ENCODE results near the gene ITPKC.

Gene ITPKC

DNA sequence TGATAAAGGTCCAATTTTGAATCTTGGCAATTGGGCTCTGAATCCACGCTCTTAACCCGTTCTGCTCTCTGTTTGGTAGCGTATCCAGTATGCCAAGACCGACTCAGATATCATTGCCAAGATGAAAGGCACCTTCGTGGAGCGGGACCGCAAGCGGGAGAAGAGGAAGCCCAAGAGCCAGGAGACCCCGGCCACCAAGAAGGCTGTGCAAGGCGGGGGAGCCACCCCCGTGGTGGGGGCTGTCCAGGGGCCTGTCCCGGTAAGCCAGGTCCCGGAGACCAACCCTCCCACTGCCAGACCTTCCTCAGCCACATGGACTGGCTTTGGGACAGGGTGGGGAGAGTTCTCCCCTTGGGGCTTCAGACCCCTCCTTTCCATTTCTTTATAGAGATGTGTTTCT, 42.4 kb downstream of the ITPKC start:
- Histone ChIP-seq H3K27me3 (ENCODE audit: insufficient read depth, low read length, poor library complexity, severe bottlenecking) (no peaks in the 10 kb centered on the region), H3K4me3 (ENCODE audit: low read length, poor library complexity, severe bottlenecking) (no peak overlapping the region), H2AFZ (ENCODE audit: low read length) (no peak overlapping the region), H3K9me3 (ENCODE audit: insufficient read depth, low read depth, low read length) (no peaks in the 10 kb centered on the region), H4K20me1 (ENCODE audit: insufficient read depth, low read length, poor library complexity, severe bottlenecking) (peaks cover 50% of the 10 kb centered on the region), H3K9me2 (replicated peaks; ENCODE audit: low read depth, low read length) (no peaks in the 10 kb centered on the region), H3K4me2 (ENCODE audit: low read depth, low read length, poor library complexity, severe bottlenecking) (no peak overlapping the region), H3K9ac (ENCODE audit: low read depth, low read length, poor library complexity, severe bottlenecking) (no peak overlapping the region), H3K79me2 (ENCODE audit: insufficient read depth, low read length) (peaks cover 77% of the 10 kb centered on the region), H3K4me1 (ENCODE audit: insufficient read depth, low read length, poor library complexity, severe bottlenecking) (peaks cover 29% of the 10 kb centered on the region), H3F3A (ENCODE audit: low read depth) (no peaks in the 10 kb centered on the region), H3K36me3 (ENCODE audit: insufficient read depth, low read length) (peaks cover 75% of the 10 kb centered on the region; the same call in 1 of the 2 replicates)
- no peak for TF ChIP-seq EZH2phosphoT487 (IDR thresholded peaks at IDR 0.05; ENCODE audit: borderline replicate concordance)
- TF ChIP-seq, protein P1, sequence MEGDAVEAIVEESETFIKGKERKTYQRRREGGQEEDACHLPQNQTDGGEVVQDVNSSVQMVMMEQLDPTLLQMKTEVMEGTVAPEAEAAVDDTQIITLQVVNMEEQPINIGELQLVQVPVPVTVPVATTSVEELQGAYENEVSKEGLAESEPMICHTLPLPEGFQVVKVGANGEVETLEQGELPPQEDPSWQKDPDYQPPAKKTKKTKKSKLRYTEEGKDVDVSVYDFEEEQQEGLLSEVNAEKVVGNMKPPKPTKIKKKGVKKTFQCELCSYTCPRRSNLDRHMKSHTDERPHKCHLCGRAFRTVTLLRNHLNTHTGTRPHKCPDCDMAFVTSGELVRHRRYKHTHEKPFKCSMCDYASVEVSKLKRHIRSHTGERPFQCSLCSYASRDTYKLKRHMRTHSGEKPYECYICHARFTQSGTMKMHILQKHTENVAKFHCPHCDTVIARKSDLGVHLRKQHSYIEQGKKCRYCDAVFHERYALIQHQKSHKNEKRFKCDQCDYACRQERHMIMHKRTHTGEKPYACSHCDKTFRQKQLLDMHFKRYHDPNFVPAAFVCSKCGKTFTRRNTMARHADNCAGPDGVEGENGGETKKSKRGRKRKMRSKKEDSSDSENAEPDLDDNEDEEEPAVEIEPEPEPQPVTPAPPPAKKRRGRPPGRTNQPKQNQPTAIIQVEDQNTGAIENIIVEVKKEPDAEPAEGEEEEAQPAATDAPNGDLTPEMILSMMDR (conservative IDR thresholded peaks at IDR 0.05; ENCODE audit: low read length), result no peak

DNA sequence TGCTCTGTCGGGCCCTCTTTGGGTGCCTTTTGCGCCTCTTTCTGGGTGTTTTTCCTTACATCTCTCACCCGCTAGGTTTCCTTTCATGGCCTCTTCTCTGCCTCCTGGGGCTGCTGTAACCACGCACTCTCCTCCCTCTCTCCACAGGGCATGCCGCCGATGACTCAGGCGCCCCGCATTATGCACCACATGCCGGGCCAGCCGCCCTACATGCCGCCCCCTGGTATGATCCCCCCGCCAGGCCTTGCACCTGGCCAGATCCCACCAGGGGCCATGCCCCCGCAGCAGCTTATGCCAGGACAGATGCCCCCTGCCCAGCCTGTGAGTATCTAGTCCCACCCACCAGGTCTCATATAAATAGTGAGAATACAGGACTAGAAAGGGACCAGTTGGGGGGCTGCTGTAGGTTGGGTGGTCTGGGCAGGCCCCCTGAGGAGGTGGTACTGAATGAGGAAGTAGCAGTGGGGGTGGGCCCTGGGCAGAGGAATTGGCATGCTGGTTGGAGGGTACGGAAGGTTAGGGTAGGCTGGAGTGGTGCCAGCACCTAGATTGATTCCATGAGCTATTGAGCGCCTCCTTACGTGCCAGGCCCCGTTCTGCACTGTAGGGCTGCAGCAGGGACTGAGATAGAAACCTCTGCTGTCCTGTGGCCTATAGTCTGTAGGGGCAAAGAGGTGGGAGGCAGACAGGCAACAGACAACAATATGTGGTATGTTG, 46.0 kb downstream of the ITPKC start:
- no peak overlapping the region for H3K4me2 ChIP-seq (ENCODE audit: low read depth, low read length, poor library complexity, severe bottlenecking)
- H2AFZ ChIP-seq (ENCODE audit: low read length), result no peak overlapping the region
- H3K4me1 ChIP-seq (ENCODE audit: insufficient read depth, low read length, poor library complexity, severe bottlenecking), result no peaks in the 10 kb centered on the region
- H3K79me2 ChIP-seq (ENCODE audit: insufficient read depth, low read length), result peaks cover 44% of the 10 kb centered on the region
- H3K9me2 ChIP-seq (replicated peaks; ENCODE audit: low read depth, low read length), result no peaks in the 10 kb centered on the region
- H4K20me1 ChIP-seq (ENCODE audit: insufficient read depth, low read length, poor library complexity, severe bottlenecking), result peaks cover 19% of the 10 kb centered on the region
- H3F3A ChIP-seq (ENCODE audit: low read depth), result no peaks in the 10 kb centered on the region
- no peaks in the 10 kb centered on the region for H3K27me3 ChIP-seq (ENCODE audit: insufficient read depth, low read length, poor library complexity, severe bottlenecking)
- no peaks in the 10 kb centered on the region for H3K9me3 ChIP-seq (ENCODE audit: insufficient read depth, low read depth, low read length)
- peaks cover 81% of the 10 kb centered on the region; the same call in 1 of the 2 replicates for H3K36me3 ChIP-seq (ENCODE audit: insufficient read depth, low read length)
- TF ChIP-seq EZH2phosphoT487 (IDR thresholded peaks at IDR 0.05; ENCODE audit: borderline replicate concordance), result no peak
- TF ChIP-seq, protein P1 (conservative IDR thresholded peaks at IDR 0.05; ENCODE audit: low read length), result no peak
- no peak overlapping the region for H3K4me3 ChIP-seq (ENCODE audit: low read length, poor library complexity, severe bottlenecking)
- H3K9ac ChIP-seq (ENCODE audit: low read depth, low read length, poor library complexity, severe bottlenecking), result no peak overlapping the region

DNA sequence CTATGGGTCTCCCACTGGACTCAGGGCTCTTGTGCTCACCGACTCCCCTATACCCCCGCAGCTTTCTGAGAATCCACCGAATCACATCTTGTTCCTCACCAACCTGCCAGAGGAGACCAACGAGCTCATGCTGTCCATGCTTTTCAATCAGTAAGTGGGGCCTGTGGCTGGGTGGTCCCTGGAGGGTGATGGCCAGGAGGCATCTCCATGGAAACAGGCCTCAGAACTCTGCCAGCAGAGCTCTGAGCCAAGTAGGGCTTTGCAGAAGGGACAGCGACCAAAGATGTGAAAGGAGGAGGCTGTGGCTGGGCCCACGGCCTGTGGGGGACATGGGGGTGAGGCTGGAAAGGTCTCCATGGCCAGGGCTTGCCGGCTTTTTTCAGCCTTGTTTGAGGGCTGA, 46.6 kb downstream of the ITPKC start:
- Histone ChIP-seq H3K4me2 (ENCODE audit: low read depth, low read length, poor library complexity, severe bottlenecking) (no peak overlapping the region), H4K20me1 (ENCODE audit: insufficient read depth, low read length, poor library complexity, severe bottlenecking) (peaks cover 16% of the 10 kb centered on the region), H3K36me3 (ENCODE audit: insufficient read depth, low read length) (peaks cover 76% of the 10 kb centered on the region; the same call in 1 of the 2 replicates), H3K4me3 (ENCODE audit: low read length, poor library complexity, severe bottlenecking) (no peak overlapping the region), H3K27me3 (ENCODE audit: insufficient read depth, low read length, poor library complexity, severe bottlenecking) (no peaks in the 10 kb centered on the region), H3K9ac (ENCODE audit: low read depth, low read length, poor library complexity, severe bottlenecking) (no peak overlapping the region), H3F3A (ENCODE audit: low read depth) (no peaks in the 10 kb centered on the region), H3K79me2 (ENCODE audit: insufficient read depth, low read length) (peaks cover 38% of the 10 kb centered on the region), H3K4me1 (ENCODE audit: insufficient read depth, low read length, poor library complexity, severe bottlenecking) (no peaks in the 10 kb centered on the region), H2AFZ (ENCODE audit: low read length) (no peak overlapping the region), H3K9me2 (replicated peaks; ENCODE audit: low read depth, low read length) (no peaks in the 10 kb centered on the region), H3K9me3 (ENCODE audit: insufficient read depth, low read depth, low read length) (no peaks in the 10 kb centered on the region)
- no peak for TF ChIP-seq EZH2phosphoT487 (IDR thresholded peaks at IDR 0.05; ENCODE audit: borderline replicate concordance)
- TF ChIP-seq, protein P1 (conservative IDR thresholded peaks at IDR 0.05; ENCODE audit: low read length), result no peak
